ENCODE results near the gene SPATA16.

The SPATA16 gene

DNA sequence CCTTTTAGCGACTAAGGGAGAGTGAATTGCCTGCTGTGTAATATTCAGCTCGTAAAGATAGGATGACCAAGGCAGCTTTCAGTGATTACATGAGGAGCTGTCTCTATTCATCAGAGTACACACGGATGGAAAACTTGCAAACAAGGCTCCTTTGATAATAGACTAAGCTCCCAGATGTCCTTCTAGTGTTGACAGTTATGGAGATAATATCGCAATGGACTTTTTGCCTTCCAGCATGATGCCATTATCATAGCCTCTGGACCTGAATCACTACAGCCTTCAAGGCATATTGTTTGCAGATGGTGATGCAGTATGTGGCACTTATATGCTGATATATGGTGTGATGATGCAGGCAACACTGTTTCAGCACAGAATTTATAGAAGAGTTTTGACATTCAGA is 296.6 kb downstream of the SPATA16 start:
- H4K12ac ChIP-seq (ENCODE audit: low read depth, low read length): no peak overlapping the region
- no peak overlapping the region for H4K8ac ChIP-seq (ENCODE audit: low read depth, low read length)
- H2AFZ ChIP-seq (ENCODE audit: insufficient read depth, low read length, poor library complexity): no peak overlapping the region
- H3K18ac ChIP-seq (ENCODE audit: low read length): no peak overlapping the region
- no peak overlapping the region for H4K91ac ChIP-seq (ENCODE audit: low read depth, low read length)
- no peak overlapping the region for H3K23ac ChIP-seq (ENCODE audit: low read length)
- no peak overlapping the region for H3K4ac ChIP-seq (ENCODE audit: low read depth, low read length)
- no peak overlapping the region for H2AK5ac ChIP-seq (ENCODE audit: low read length)
- H3K4me3 ChIP-seq (ENCODE audit: low read depth, low read length): no peak overlapping the region
- no peaks in the 10 kb centered on the region for H3K79me1 ChIP-seq (ENCODE audit: low read length)
- H3K9ac ChIP-seq (ENCODE audit: low read length): no peak overlapping the region
- peak; percentile 59 to 91 for DNase-seq
- H2BK5ac ChIP-seq (ENCODE audit: low read depth, low read length, poor library complexity): no peak overlapping the region
- H3K27me3 ChIP-seq (ENCODE audit: insufficient read depth, low read length): no peaks in the 10 kb centered on the region
- H3K9me3 ChIP-seq (ENCODE audit: insufficient read depth, low read depth, low read length): no peaks in the 10 kb centered on the region
- H3K4me2 ChIP-seq (ENCODE audit: low read length): no peak overlapping the region
- no peaks in the 10 kb centered on the region for H3K4me1 ChIP-seq (ENCODE audit: control insufficient read depth in 1 of 2, insufficient read depth in 2 of 2, low read length in 2 of 2)
- H2BK12ac ChIP-seq (ENCODE audit: low read length): no peak overlapping the region
- no peaks in the 10 kb centered on the region for H3K36me3 ChIP-seq (ENCODE audit: control insufficient read depth in 1 of 2, insufficient read depth in 2 of 2, low read length in 2 of 2)
- H3K79me2 ChIP-seq (ENCODE audit: control insufficient read depth, insufficient read depth, low read length, poor library complexity): no peaks in the 10 kb centered on the region
- no peak overlapping the region for H3K14ac ChIP-seq (ENCODE audit: low read length)
- no peak overlapping the region for H3K27ac ChIP-seq (ENCODE audit: low read depth, low read length)
- WGBS (ENCODE audit: extremely low coverage, insufficient coverage, insufficient read length): no CpG with 5 or more reads among the region's 4 CpGs
- no peak overlapping the region for H2BK120ac ChIP-seq (ENCODE audit: insufficient read depth, low read length, poor library complexity)

GRCh38 chr3:172840913-172841312 is 300.1 kb downstream of the SPATA16 start:
- Histone ChIP-seq H3K4me1 (ENCODE audit: control insufficient read depth in 1 of 2, insufficient read depth in 2 of 2, low read length in 2 of 2) (no peaks in the 10 kb centered on the region), H2BK120ac (ENCODE audit: insufficient read depth, low read length, poor library complexity) (no peak overlapping the region), H2BK5ac (ENCODE audit: low read depth, low read length, poor library complexity) (no peak overlapping the region), H3K9ac (ENCODE audit: low read length) (no peak overlapping the region), H3K4me2 (ENCODE audit: low read length) (no peak overlapping the region), H3K18ac (ENCODE audit: low read length) (no peak overlapping the region), H3K36me3 (ENCODE audit: control insufficient read depth in 1 of 2, insufficient read depth in 2 of 2, low read length in 2 of 2) (no peaks in the 10 kb centered on the region), H3K4me3 (ENCODE audit: low read depth, low read length) (no peak overlapping the region), H3K27ac (ENCODE audit: low read depth, low read length) (no peak overlapping the region), H3K9me3 (ENCODE audit: insufficient read depth, low read depth, low read length) (no peaks in the 10 kb centered on the region), H3K23ac (ENCODE audit: low read length) (no peak overlapping the region), H2BK12ac (ENCODE audit: low read length) (no peak overlapping the region), H4K91ac (ENCODE audit: low read depth, low read length) (no peak overlapping the region), H4K12ac (ENCODE audit: low read depth, low read length) (no peak overlapping the region), H4K8ac (ENCODE audit: low read depth, low read length) (no peak overlapping the region), H3K4ac (ENCODE audit: low read depth, low read length) (no peak overlapping the region), H2AK5ac (ENCODE audit: low read length) (no peak overlapping the region), H2AFZ (ENCODE audit: insufficient read depth, low read length, poor library complexity) (no peak overlapping the region), H3K27me3 (ENCODE audit: insufficient read depth, low read length) (no peaks in the 10 kb centered on the region), H3K79me2 (ENCODE audit: control insufficient read depth, insufficient read depth, low read length, poor library complexity) (no peaks in the 10 kb centered on the region), H3K79me1 (ENCODE audit: low read length) (no peaks in the 10 kb centered on the region), H3K14ac (ENCODE audit: low read length) (no peak overlapping the region)
- no peak for DNase-seq
- no CpG with 5 or more reads among the region's 4 CpGs for WGBS (ENCODE audit: extremely low coverage, insufficient coverage, insufficient read length)

DNA sequence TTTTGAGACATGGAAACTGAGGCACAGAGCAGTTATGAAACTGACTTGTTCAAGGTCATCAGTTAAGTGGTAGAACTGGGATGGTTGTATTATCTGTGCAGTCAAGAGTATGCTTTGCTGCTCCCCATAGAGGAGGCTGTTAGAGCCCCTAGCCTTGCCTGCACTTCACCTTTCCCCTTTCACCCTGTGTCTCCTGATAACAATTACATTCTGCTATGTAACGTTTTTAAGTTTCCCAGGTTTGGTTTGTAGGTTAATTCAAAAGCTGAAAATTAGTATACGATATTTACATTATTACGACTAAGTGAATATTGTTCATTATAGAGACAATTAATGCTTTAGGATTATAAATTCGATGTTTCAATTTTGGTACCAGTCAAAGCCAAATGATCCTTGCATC is 300.6 kb downstream of the SPATA16 start:
- no peak overlapping the region for H2BK12ac ChIP-seq (ENCODE audit: low read length)
- H3K27ac ChIP-seq (ENCODE audit: low read depth, low read length): no peak overlapping the region
- no peak overlapping the region for H3K4me2 ChIP-seq (ENCODE audit: low read length)
- H3K23ac ChIP-seq (ENCODE audit: low read length): no peak overlapping the region
- no peak overlapping the region for H2AFZ ChIP-seq (ENCODE audit: insufficient read depth, low read length, poor library complexity)
- H3K14ac ChIP-seq (ENCODE audit: low read length): no peak overlapping the region
- H2BK120ac ChIP-seq (ENCODE audit: insufficient read depth, low read length, poor library complexity): no peak overlapping the region
- H3K18ac ChIP-seq (ENCODE audit: low read length): no peak overlapping the region
- no peaks in the 10 kb centered on the region for H3K4me1 ChIP-seq (ENCODE audit: control insufficient read depth in 1 of 2, insufficient read depth in 2 of 2, low read length in 2 of 2)
- H4K91ac ChIP-seq (ENCODE audit: low read depth, low read length): no peak overlapping the region
- no CpG with 5 or more reads among the region's 4 CpGs for WGBS (ENCODE audit: extremely low coverage, insufficient coverage, insufficient read length)
- H3K4me3 ChIP-seq (ENCODE audit: low read depth, low read length): no peak overlapping the region
- DNase-seq: no peak
- H3K27me3 ChIP-seq (ENCODE audit: insufficient read depth, low read length): no peaks in the 10 kb centered on the region
- H3K9me3 ChIP-seq (ENCODE audit: insufficient read depth, low read depth, low read length): no peaks in the 10 kb centered on the region
- no peaks in the 10 kb centered on the region for H3K36me3 ChIP-seq (ENCODE audit: control insufficient read depth in 1 of 2, insufficient read depth in 2 of 2, low read length in 2 of 2)
- no peak overlapping the region for H3K4ac ChIP-seq (ENCODE audit: low read depth, low read length)
- no peak overlapping the region for H2BK5ac ChIP-seq (ENCODE audit: low read depth, low read length, poor library complexity)
- H2AK5ac ChIP-seq (ENCODE audit: low read length): no peak overlapping the region
- H4K8ac ChIP-seq (ENCODE audit: low read depth, low read length): no peak overlapping the region
- H3K9ac ChIP-seq (ENCODE audit: low read length): no peak overlapping the region
- H4K12ac ChIP-seq (ENCODE audit: low read depth, low read length): no peak overlapping the region
- H3K79me2 ChIP-seq (ENCODE audit: control insufficient read depth, insufficient read depth, low read length, poor library complexity): no peaks in the 10 kb centered on the region
- H3K79me1 ChIP-seq (ENCODE audit: low read length): no peaks in the 10 kb centered on the region

DNA sequence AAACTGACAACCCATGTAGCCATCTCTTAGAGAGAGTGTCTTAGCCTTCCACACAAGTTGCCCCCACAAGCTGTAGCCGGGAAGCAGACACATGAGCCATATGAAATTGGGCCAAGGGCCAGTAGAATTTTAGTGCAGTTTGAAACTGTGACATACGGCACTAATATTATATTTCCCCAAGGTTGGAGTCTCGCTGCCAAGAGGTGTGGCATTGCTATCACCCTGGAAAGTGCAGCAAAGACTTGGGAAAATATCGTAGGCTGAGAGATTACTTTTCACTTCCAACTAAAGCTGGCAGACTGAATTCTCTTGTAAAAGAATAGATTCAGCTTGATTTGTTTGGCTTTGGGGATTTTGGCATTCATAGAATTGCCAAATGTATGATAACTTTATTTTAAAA is 301.4 kb downstream of the SPATA16 start:
- Histone ChIP-seq H3K36me3 (ENCODE audit: control insufficient read depth in 1 of 2, insufficient read depth in 2 of 2, low read length in 2 of 2) (no peaks in the 10 kb centered on the region), H3K18ac (ENCODE audit: low read length) (no peak overlapping the region), H3K4me1 (ENCODE audit: control insufficient read depth in 1 of 2, insufficient read depth in 2 of 2, low read length in 2 of 2) (no peaks in the 10 kb centered on the region), H3K79me1 (ENCODE audit: low read length) (no peaks in the 10 kb centered on the region), H2BK12ac (ENCODE audit: low read length) (no peak overlapping the region), H2AFZ (ENCODE audit: insufficient read depth, low read length, poor library complexity) (no peak overlapping the region), H3K27me3 (ENCODE audit: insufficient read depth, low read length) (no peaks in the 10 kb centered on the region), H3K14ac (ENCODE audit: low read length) (no peak overlapping the region), H2BK120ac (ENCODE audit: insufficient read depth, low read length, poor library complexity) (no peak overlapping the region), H3K9me3 (ENCODE audit: insufficient read depth, low read depth, low read length) (no peaks in the 10 kb centered on the region), H3K4me3 (ENCODE audit: low read depth, low read length) (no peak overlapping the region), H4K8ac (ENCODE audit: low read depth, low read length) (no peak overlapping the region), H4K91ac (ENCODE audit: low read depth, low read length) (no peak overlapping the region), H3K4me2 (ENCODE audit: low read length) (no peak overlapping the region), H3K27ac (ENCODE audit: low read depth, low read length) (no peak overlapping the region), H2BK5ac (ENCODE audit: low read depth, low read length, poor library complexity) (no peak overlapping the region), H2AK5ac (ENCODE audit: low read length) (no peak overlapping the region), H3K23ac (ENCODE audit: low read length) (no peak overlapping the region), H3K9ac (ENCODE audit: low read length) (no peak overlapping the region), H3K4ac (ENCODE audit: low read depth, low read length) (no peak overlapping the region), H4K12ac (ENCODE audit: low read depth, low read length) (no peak overlapping the region), H3K79me2 (ENCODE audit: control insufficient read depth, insufficient read depth, low read length, poor library complexity) (no peaks in the 10 kb centered on the region)
- WGBS (ENCODE audit: extremely low coverage, insufficient coverage, insufficient read length): no CpG with 5 or more reads among the region's 4 CpGs
- no peak for DNase-seq
